ENCODE results near the gene INTS15.

INTS15 gene

DNA sequence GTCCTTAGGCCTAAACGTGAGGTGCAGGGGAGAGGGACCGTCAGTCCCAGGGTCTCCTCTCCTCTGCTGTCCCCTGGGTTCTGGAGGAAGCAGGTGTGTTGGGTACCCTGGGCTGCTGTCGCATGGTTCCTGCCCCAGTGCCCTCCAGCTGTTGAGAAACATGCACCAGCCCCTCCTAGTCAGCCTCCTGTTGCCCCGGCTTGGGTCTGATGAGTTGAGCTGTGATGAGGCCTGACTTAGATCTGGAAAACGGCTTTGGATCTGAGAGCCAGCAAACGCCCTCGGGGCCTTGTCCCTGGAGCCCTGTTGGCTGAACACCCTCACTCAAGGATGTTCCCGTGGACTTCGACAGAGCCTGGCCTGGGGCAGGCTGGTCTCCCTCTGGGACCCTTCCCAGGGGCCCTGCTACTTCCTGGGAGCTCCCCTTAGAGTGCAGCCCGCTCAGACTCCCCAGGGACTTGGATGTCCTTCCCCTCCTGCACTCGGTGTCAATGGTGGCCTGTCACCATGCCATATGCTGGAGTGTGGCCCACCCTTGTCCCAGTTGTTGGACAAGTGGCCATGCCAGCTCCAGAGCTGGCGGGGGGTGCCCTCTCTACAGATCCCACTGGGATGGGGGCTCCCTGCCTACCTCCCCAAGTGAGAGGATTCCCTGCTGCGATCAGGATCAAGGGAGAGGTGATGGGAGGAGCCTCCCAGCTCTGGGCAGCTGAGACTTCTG lies 59.6 kb downstream of the INTS15 start:
- TF ChIP-seq, protein P1, sequence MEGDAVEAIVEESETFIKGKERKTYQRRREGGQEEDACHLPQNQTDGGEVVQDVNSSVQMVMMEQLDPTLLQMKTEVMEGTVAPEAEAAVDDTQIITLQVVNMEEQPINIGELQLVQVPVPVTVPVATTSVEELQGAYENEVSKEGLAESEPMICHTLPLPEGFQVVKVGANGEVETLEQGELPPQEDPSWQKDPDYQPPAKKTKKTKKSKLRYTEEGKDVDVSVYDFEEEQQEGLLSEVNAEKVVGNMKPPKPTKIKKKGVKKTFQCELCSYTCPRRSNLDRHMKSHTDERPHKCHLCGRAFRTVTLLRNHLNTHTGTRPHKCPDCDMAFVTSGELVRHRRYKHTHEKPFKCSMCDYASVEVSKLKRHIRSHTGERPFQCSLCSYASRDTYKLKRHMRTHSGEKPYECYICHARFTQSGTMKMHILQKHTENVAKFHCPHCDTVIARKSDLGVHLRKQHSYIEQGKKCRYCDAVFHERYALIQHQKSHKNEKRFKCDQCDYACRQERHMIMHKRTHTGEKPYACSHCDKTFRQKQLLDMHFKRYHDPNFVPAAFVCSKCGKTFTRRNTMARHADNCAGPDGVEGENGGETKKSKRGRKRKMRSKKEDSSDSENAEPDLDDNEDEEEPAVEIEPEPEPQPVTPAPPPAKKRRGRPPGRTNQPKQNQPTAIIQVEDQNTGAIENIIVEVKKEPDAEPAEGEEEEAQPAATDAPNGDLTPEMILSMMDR (IDR thresholded peaks at IDR 0.05; ENCODE audit: low read depth, low read length, missing control alignments): no peak
- no peak overlapping the region for H3K4me3 ChIP-seq (replicated peaks; ENCODE audit: low read depth, low read length)
- no peak for DNase-seq (ENCODE audit: extremely low read depth, low read depth)

DNA sequence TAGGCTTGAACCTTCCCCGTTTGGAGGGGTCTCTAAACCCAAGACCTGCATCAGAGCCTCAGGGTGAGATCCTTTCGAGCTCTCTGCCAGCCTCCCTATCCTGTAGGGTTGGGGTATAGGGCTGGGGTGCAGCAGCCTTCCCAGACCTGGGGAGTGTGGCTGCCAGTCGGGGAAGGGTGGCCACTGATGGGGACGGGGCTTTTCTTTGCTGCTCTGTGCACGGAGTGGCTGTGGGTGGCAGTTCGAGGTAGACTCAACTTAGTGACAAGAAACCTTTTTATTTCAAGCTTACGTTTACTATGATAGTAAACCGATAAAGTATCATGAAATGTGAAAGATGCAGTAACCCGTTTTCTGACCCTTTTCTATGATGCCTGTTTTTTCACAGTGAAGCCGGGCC lies 60.3 kb downstream of the INTS15 start:
- no peak overlapping the region for H3K4me3 ChIP-seq (replicated peaks; ENCODE audit: low read depth, low read length)
- TF ChIP-seq, protein P1 (IDR thresholded peaks at IDR 0.05; ENCODE audit: low read depth, low read length, missing control alignments): no peak
- DNase-seq (ENCODE audit: extremely low read depth, low read depth): no peak

DNA sequence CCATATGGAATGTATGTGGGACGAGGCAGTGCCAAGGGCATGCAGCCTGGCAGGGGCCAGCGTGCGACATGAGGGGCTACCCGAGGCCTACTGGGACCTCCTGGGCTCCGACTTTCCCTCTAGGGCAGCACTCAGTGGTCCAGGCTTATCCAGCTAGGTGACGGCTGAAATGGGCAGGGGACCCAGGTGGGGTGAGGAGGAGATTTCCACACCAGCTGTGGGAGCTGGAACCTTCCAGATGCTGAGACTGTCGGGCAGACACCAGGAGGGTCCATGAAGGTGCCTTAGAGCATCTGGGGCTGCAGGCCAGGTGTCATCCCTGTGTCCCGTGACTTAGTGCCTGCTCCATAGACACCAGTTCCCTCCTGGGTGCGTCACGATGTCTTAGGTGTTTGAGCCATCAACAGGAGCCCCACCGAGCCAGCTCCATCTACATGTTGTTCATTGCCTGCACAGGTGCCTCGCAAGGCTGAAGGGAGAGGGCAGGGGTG lies 60.7 kb downstream of the INTS15 start:
- TF ChIP-seq, protein P1 (IDR thresholded peaks at IDR 0.05; ENCODE audit: low read depth, low read length, missing control alignments): no peak

DNA sequence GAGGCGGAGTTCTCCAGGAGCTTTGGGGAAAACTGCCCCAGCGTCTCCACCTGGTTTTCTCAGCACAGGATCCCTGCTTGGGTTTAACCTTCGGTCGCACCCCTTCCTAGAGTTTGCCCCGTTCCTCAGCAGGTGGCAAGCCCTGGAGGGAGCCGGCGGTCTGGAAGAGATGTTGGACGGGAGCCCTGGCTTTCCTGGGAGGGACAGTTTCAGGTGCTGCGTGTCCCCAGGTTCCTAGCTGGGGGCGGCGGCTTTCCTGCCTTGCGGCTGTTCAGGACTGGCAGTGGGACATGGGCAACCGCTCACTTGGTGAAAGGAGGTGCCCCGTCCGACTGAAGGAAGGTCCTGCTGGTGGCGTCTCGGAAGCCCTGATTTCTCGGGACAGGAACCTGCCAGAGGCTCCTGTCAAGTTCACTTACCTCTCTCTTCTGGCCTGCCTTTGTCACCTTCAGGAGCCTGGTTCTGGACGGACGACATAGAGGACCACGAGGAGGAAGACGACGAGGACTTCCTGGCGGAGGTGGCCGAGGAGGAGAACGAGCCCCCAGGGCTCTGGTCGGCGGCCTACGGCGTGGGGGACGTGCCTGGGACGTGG lies 62.1 kb downstream of the INTS15 start:
- TF ChIP-seq, protein P1 (IDR thresholded peaks at IDR 0.05; ENCODE audit: low read depth, low read length, missing control alignments): no peak
- DNase-seq (ENCODE audit: extremely low read depth, low read depth): no peak
- no peak overlapping the region for H3K4me3 ChIP-seq (replicated peaks; ENCODE audit: low read depth, low read length)

More for the DNA sequence above, 60.7 kb downstream of the INTS15 start:
- no peak overlapping the region for H3K4me3 ChIP-seq (replicated peaks; ENCODE audit: low read depth, low read length)
- no peak for DNase-seq (ENCODE audit: extremely low read depth, low read depth)

DNA sequence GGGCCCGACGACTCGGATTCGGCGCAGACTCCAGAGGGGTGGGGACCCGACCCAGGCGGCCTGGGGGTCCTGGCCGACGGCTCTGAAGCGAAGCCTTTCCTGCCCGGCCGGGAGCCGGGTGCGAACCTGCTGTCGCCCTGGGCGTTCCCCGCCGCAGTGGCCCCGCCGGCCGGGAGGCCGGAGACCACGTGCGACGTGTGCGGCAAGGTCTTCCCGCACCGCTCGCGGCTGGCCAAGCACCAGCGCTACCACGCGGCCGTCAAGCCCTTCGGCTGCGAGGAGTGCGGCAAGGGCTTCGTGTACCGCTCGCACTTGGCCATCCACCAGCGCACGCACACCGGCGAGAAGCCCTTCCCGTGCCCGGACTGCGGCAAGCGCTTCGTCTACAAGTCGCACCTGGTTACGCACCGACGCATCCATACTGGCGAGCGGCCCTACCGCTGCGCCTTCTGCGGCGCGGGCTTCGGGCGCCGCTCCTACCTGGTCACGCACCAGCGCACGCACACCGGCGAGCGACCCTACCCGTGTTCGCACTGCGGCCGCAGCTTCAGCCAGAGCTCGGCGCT lies 62.7 kb downstream of the INTS15 start:
- no peak overlapping the region for H3K4me3 ChIP-seq (replicated peaks; ENCODE audit: low read depth, low read length)
- TF ChIP-seq, protein P1 (IDR thresholded peaks at IDR 0.05; ENCODE audit: low read depth, low read length, missing control alignments): no peak
- no peak for DNase-seq (ENCODE audit: extremely low read depth, low read depth)

DNA sequence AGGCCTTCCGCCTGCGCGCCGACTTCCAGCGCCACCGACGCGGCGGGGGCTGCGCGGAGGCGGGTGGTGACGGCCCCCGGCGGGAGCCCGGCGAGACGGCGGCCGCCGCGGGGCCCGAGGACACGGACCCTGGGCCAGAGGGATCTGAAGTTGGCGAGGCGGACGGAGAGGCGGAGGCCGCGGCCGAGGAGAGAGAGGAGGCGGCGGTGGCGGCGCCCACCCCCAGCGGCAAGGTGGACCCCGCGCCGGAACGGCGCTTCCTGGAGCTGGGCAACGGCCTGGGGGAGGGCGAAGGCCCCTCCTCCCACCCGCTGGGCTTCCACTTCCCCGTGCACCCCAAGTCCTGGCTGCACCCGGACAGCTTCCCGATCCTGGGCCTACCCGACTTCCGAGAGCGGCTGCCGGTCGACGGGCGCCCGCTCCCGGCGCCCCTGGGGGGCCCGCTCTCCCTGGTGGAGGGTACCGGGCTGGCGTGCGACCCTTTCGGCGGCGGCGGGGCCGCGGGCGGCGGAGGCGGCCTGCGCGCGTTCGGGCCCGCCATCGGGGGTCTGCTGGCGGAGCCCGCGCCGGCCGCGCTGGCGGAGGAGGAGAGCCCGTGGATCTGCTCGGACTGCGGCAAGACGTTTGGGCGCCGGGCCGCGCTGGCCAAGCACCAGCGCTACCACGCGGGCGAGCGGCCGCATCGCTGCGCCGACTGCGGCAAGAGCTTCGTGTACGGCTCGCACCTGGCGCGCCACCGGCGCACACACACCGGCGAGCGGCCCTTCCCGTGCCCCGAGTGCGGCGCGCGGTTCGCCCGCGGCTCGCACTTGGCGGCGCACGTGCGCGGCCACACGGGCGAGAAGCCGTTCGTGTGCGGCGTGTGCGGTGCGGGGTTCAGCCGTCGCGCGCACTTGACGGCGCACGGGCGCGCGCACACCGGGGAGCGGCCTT lies 63.5 kb downstream of the INTS15 start:
- no peak for DNase-seq (ENCODE audit: extremely low read depth, low read depth)
- TF ChIP-seq, protein P1 (IDR thresholded peaks at IDR 0.05; ENCODE audit: low read depth, low read length, missing control alignments): no peak
- H3K4me3 ChIP-seq (replicated peaks; ENCODE audit: low read depth, low read length): no peak overlapping the region

Measured in HFF-Myc (cell line).